ENCODE measurements around the gene ATF7.

DNA sequence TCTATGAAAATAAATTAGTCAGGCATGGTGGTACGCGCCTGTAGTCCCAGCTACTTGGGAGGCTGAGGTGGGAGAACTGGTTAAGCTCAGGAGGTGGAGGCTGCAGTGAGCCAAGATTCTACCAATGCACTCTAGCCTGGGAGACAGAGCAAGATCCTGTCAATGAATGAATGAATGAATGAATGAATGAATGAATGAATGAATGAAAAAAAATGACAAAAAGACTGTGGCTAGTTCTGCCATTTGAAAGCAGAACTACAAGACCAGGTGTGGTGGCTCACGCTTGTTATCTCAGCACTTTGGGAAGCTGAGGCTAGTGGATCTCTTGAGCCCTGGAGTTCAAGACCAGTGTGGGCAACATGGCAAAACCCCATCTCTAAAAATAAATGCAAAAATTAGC is 86.7 kb downstream of the ATF7 start:
- TF ChIP-seq EZH2 (IDR thresholded peaks at IDR 0.05; ENCODE audit: borderline replicate concordance, low read depth, low read length, severe bottlenecking) (no peak), CTCF (IDR thresholded peaks at IDR 0.05; ENCODE audit: borderline replicate concordance, extremely low read depth, low read length, poor library complexity, severe bottlenecking) (no peak)

Data from DND-41 (cell line).